ENCODE results near the gene SETD2.
"Not testable (repeated sequence)": the region's sequence is repeated elsewhere in the genome, so short reads cannot be mapped to it uniquely, and the experiment has no call there.

The SETD2 gene

GRCh38 chr3:47164007-47164881, at the start of gene SETD2:
Gene SETD2 (minus strand): TSS chr3:47164113. CDS start chr3:47163924, 189 bp downstream.
- DNase-seq: peak; percentile 91

DNA sequence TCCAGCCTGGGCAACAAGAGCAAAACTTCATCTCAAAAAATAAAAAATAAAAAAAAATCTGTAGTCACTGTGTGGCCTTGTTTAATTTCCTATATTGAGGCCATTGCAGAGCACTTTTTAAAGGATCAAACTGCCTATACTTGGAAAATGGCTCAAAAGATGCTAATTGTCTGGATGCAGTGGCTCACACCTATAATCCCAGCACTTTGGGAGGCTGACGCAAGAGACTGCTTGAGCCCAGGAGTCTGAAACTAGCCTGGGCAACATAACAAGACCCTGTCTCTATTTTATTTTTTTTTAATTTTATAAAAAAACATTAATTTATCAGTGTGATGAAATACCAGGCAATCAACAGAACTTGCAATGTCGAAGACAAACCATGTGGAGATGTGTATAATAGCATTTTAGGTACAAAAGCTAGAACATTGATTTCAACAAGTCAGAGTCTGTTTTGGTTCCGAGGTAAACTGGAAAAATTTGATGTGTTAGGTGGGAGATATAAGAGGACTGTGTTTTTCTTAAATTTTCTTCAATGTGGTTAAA, 47.0 kb upstream of the SETD2 start:
- no peak for DNase-seq

- DNase-seq: not testable (repeated sequence)
These were observed 42.1 kb upstream of the SETD2 start for GRCh38 chr3:47206022-47206421.

- DNase-seq: no peak
These were observed 41.0 kb upstream of the SETD2 start for GRCh38 chr3:47204875-47205274.

GRCh38 chr3:47202542-47202941, 38.6 kb upstream of the SETD2 start:
- no peak for DNase-seq

GRCh38 chr3:47197287-47197686, 33.4 kb upstream of the SETD2 start:
- DNase-seq: no peak

GRCh38 chr3:47194994-47195393, 31.1 kb upstream of the SETD2 start:
- no peak for DNase-seq

DNA sequence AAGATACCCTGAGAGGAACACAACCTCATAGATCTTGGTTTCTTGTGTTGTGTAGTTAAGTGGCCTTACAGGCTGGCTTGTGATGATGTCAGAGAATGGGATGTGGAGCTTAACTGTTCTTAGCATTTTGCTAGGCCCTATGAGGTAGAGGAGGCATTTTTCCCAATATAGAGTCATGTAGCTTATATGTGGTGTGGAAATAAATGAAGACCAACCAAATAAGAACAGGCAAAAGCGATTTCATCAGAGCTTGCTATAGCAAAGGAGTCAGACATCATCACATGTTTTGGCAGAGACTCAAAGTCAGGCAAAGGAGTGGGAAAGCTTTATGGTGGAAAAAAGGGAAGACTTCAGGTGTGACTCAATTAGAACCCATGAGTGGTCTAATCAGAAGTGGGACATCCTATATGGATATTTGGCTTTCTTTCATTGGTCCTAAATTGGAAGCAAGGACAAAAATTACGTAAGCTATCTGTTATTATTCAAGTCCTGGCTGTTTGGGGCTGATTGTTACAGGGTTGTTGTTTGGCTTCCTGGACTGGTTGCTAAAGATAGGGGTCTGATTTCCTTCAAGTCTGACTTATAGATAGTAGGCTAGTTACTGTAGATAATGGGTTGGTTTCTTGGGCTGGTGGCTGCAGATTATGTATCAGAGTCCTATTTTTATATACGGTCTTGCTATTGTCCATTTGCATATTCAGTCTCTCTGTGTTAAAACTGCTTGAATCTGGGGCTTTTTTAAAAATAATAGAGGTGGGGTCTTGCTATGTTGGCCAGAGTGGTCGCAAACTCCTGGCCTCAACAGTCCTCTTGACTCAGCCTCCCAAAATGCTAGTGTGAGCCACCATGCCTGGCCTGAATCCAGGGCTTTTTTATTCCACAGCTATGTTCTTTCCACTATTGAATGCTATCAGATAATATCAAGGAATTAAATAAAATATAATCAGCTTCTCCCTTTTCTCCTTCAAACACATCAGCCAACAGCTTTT, 30.3 kb upstream of the SETD2 start:
- no peak for DNase-seq

GRCh38 chr3:47186285-47186684, 22.4 kb upstream of the SETD2 start:
- no peak for DNase-seq

DNA sequence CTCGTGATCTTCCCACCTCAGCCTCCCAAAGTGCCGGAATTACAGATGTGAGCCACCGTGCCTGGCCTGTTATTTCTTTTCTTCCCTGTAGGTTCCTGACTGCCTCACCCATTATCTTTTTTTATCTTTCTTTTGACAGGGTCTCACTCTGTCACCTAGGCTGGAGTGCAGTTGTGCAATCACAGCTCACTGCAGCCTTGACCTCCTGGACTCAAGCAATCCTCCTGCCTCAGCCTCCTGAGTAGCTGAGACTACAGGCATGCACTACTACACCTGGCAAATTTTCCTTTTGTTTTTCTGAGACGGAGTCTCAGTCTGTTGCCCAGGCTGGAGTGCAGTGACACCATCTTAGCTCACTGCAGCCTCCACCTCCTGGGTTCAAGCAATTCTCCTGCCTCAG, 17.8 kb upstream of the SETD2 start:
- not testable (repeated sequence) for DNase-seq

- DNase-seq: not testable (repeated sequence)
These were observed 16.1 kb upstream of the SETD2 start for GRCh38 chr3:47180011-47180410.

GRCh38 chr3:47176582-47176981, 12.7 kb upstream of the SETD2 start:
- no peak for DNase-seq

DNA sequence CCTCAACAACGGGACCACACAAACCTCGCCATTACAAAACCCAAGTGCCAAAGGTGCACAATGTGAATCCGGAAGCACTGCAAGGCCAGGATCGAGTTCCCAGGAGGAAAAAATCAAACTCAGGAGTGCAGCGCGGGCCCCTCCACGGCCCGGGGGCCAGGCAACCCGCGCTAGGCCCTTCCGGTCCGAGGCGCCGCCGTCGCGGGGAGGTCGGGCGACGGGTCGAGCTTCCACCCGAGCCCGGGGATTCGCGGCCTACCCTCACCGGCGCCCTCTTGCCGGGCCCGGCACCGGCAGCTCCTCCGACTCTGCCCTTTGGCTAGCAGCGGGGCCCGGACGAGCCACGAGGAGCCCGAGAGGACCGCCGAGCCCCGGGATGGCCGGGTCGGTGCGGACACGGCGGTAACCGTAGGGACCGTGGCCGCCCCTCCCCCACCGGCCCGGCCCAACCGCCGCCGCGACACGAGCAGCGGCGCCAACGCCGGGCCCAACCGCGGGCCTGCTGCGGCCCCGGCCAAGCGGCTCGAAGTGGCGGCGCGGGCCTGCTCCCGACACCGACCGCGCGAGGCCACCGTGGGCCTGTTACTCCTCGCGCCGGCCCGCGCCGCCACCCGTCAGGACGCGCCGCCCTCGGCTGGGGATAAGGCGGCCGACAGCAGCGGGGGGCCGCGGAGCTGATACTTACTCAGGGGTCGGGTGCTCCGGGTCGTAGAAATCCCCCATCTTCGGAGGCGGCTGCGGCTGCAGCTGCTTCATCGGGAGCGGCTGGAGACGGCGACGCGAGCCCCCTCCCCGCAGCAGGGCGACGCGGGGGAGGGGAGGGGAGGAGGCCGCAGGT, 525 bp downstream of the SETD2 start:
- peak; percentile 59 for DNase-seq

GRCh38 chr3:47162697-47163168, 1.2 kb downstream of the SETD2 start:
- no peak for DNase-seq

DNA sequence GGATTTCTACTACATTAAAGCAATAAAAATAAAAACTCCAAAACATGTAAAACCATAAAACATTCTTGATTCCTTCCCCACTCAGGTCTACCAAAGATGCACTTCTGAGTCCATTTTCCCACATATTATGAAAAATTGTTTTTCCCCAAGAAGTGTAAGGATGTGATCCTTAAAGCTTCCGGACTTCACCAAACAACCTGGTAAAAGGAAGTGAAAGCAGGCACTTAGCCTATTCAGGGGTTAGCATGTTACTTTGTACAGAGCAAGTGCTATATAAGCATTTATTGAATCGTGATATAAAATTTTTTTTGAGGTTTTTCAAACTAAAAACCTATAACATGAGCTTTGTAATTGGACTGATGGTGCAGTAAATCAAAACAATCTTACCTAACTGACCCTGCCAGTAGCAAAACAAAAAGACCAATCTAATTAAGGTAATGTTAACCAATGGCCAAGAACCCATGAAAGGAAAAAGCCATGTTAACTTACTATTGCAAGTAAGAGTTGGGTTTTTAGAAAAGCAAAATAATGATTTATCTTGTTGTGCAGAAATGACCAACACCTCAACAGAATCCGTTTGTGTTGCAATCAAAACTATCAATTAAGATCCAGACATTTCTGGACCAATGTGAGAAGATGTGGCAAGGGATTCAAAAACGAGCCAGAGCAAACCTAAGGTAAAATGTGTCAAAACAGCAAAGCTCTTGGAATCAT, 1.8 kb downstream of the SETD2 start:
- no peak for DNase-seq

- DNase-seq: no peak
These were observed 4.1 kb downstream of the SETD2 start for GRCh38 chr3:47159820-47160219.

GRCh38 chr3:47158208-47158607, 5.7 kb downstream of the SETD2 start:
- no peak for DNase-seq

- no peak for DNase-seq
These were observed 7.5 kb downstream of the SETD2 start for GRCh38 chr3:47156396-47156795.

- no peak for DNase-seq
These were observed 11.3 kb downstream of the SETD2 start for GRCh38 chr3:47152578-47152977.

DNA sequence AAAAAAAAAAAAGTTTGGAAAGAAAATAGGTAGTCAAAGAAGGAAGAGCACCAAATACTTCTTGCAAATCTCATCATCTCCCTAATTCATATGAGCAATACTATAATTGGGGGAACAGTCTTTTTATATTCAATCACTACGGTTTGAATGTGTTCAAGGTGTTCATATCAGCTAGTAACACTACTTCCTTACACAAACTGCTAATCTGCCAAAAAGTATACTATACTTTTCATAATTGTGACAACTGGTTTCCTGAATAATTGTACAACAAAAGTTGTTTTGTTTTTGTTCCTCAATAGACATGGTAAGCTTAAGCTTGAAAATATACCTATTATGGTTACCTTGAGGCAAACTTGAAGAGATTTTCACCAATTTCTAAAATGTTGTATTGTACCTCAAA, 12.1 kb downstream of the SETD2 start:
- DNase-seq: no peak

- no peak for DNase-seq
These were observed 14.5 kb downstream of the SETD2 start for GRCh38 chr3:47149339-47149933.

All from activated CD4-positive, alpha-beta T cell treated with anti-CD3 and anti-CD28 coated beads for 48 hours (primary cell).